NCI-H1105 (cell line): ENCODE measurements around the gene IPO13.

Experiments used
- DNase-seq: peaks from one replicate; lab custom pipeline; 2025; lab: John Stamatoyannopoulos, UW

IPO13 gene

DNA sequence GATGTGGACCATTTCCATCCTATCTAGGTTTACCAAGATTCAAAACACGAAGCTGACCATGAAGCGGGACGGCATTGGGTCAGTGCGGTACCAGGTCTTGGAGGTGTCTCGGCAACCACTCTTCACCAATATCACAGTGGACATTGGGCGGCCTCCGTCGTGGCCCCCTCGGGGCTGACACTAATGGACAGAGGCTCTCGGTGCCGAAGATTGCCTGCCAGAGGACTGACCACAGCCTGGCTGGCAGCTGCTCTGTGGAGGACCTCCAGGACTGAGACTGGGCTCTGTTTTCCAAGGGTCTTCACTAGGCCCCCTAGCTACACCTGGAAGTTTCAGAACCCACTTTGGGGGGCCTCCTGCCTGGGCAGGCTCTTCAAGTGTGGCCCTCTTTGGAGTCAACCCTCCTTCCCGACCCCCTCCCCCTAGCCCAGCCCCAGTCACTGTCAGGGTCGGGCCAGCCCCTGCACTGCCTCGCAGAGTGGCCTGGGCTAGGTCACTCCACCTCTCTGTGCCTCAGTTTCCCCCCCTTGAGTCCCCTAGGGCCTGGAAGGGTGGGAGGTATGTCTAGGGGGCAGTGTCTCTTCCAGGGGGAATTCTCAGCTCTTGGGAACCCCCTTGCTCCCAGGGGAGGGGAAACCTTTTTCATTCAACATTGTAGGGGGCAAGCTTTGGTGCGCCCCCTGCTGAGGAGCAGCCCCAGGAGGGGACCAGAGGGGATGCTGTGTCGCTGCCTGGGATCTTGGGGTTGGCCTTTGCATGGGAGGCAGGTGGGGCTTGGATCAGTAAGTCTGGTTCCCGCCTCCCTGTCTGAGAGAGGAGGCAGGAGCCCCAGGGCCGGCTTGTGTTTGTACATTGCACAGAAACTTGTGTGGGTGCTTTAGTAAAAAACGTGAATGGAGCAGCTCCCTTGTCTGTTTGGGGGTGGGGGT lies 43.8 kb downstream of the IPO13 start:
- DNase-seq, result no peak

DNA sequence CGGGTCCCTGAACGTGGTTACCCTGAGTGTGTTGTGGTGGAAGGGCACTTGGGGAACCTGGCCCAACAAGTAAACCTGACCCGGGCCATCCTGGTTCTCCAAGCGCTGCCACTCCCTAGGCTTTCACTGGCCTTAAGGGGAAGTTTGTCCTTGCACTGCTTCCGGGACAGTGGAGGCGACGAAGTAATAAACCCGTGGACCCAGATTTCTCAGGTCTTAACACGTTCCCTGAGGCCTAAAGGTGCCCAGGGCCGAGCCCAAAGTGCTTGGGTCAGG lies 44.4 kb downstream of the IPO13 start:
- DNase-seq, result no peak

DNA sequence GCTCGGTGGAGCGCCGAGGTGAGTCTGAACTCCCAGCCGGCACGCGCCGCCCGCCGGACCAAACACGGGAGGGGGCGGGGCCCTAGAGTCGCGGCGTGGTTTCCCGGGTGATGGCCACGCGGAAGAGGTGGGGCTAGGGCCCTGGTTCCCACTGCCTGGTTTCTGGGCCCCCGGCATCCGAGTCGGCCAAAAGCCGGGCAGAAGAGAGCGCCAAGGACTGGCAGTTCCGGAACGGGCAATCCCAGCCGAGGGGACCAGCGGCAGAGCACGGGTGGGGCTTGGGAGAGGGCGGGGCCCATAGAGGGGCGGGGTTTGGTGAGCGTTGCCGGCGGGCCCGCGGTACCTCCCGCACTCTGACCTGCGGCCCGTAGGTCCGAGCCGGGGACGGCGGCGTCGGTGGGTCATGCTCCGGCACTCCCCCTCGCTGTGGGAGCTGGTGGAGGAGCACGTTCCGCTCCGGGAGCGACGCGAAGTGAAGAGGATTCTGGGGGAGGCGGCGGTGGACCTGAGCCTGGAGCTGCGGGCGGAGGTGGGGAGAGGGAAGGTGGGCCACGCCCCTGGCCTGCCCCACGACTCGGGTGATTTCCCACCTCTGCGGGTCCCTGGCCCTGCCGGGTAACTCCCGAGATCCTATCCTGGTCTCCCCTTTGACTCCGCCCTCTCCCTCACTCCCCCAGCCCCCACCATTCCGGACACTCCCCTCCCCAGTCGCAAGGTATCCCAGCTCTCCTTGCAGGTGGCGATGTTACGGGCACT lies 44.9 kb downstream of the IPO13 start, which contains the start of gene CCDC24:
Gene CCDC24 (plus strand): TSS at position 124 of the 756 bp plus-strand sequence. CDS start 280 bp downstream, at position 404.
- peak; percentile 82 for DNase-seq

DNA sequence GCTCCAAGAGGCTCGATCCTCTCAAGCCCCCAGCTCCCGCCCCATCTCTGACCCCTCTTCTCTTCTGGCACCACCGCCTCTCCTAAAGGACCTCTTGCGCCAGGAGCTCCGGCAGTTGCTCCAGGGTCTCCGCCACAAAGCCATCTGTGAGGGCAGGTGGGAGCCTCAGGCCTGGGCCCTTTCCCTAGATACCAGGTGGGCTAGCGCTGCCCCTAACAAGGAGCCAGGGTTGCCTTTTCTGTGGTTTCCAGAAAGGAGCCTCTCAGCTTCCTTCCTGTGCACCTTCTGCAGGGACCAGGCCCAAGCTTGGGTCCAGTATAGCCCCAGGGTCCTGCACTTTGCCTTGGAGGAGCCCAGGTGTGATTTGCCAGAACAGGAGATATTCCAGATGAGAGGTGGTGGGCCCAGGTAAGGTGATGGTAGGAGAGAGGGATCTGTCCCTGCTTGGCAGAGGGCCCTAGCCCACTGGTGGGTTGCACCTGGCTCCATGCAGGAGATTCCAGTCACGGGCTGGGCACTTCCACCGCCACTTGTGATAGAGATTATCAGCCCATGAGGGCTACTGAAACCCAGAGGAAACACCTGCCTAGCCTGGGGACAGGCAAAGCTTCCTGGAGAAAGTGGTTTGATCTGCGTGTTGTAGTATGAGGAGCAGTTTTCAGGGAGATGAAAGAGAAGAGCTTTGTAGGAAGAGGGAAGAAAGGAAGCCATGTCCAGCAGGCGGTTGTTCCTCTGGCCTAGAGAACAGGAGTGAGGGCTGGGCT lies 45.7 kb downstream of the IPO13 start:
- DNase-seq, result no peak

DNA sequence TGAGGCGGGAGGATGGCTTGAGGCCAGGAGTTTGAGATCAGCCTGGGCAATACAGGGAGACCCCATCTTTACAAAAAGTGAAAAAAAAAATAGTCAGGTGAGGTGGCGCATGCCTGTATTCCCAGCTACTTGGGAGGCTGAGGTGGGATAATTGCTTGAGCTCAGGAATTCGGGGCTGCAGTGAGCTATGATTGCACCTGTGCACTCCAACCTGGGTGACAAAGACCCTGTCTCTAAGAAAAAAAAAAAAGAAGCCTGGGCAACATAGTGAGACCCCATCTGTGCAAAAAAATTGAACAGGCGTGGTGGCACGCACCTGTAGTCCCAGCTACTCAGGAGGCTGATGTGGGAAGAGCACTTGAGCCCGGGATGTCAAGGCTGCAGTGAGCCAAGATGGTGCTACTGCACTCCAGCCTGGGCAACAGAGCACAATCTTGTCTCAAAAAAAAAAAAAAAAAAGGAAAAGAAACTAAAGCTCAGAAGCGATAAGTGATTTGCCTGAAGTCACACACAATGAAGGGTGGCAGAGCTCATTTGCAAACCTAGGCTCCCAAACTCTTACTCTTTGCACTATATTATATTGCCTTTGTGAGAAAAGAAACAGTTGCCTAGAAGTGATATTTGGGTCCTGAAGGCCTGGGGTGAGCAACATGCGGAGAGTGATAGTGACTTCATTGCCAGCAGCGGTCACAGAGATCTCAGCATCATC lies 46.6 kb downstream of the IPO13 start:
- DNase-seq, result no peak

DNA sequence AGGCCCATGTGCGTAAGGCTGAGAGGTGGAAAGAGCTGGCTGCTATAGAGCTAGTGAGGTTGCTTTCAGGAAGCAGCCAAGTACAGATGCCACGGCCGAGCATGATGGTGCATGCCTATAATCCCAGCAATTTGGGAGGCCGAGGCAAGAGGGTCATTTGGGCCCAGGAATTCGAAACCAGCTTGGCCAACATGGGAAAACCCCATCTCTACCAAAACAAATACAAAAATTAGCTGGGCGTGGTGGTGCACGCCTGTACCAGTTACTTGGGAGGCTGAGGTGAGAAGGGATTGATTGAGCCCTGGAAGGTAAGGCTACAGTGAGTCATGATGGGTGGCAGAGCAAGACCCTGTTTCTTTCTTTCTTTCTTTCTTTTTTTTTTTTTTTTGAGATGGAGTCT lies 47.3 kb downstream of the IPO13 start:
- no peak for DNase-seq

DNA sequence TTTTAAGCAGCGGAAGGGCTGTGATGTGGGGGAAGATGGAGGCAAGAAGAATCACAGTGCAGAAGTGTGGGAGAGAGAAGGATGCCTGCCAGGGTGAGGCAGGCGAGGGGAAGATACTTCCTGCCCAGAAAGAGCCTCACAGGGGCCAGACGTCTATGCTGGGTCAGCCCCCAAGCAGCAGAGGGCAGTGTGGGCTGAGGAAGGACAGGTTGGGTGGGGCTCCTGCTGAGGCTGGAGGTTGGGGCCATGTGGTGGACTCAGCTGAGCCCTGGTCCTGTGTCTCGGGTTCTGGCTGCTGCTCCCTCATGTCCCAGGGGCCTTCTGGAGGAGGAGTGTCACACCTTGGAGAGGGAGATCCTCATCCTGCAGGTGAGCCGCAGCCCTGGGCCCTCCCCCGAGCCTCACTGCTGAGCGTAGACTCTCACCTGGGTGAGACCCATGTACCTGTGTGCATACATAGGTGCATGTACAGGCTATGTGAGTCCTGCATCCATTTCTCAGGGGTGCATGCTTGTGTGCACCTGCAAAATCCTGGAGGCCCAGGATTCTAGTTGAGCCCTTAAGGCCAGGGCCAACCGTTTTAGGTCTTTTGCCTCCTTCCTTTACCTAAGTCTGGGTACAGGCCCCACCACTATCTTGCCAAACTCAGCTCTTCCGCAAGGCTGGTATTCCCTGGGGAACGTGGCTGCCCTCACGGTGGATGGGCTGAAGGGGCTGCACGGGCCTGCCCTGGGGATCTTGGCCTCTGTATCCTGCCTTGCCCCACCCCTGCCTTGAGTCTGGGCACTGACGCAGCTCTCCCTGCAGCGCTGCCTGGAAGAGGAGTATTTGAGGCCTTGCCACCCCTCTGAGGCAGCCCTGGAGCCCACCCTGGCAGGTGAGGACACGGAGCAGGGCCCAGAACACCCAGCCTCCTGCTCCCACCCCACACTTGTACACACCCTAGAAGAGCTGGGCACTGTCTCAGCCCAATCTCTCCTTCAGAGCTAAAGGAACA lies 48.3 kb downstream of the IPO13 start:
- no peak for DNase-seq

DNA sequence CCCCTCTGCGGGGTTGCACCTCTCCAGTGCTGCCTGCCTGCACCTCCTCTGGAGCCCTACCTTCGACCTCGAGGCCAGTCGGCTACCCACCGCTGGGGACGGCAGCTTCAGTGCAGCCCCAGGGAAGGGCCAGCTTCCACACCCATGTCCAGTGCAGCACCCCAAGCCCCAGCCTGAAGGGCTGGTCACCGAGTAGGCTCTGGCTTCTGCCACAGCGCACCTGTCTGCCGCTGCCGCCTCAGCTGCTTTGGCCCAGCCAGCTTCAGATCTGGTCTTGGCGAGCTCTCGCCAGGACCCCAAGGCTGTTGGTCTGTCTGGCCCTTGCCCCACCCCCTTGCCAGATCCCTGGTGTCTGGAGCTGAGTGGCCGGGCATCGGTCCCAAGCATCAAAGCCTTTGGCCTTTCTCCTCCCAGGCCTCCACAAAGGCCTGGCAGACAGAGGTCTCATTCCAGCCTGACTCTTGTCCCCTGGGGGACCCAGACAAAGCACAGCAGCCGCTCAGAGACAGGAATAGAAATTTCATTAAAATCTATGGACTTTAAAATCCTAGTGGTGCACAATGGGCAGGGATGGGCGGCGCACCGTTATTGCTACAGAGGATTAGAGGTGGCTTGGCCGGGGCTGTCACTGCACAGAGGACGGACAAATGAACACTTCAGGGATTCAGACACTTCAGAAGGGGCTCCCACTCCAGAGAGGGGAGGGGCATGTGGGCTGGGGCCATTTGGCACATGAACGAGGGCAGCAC lies 49.4 kb downstream of the IPO13 start:
- no peak for DNase-seq

DNA sequence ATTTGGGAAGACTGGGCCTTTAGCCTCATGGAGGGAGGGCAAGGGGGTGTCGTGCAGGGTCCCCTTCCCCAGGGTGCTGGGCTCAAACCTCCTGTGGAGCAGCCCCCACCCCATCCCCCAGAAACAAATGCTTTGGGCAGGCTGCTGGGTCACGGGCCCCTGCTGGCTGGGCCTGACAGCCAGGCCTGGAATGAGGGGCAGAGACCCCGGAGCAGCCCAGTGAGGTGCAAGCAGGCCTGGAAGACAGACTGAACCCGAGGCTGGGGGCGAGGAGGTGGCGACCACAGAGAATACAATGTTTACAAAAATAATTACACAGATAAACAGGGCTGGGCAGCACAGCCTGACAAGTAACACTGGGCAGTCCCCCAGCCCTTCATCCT lies 50.0 kb downstream of the IPO13 start:
- no peak for DNase-seq

DNA sequence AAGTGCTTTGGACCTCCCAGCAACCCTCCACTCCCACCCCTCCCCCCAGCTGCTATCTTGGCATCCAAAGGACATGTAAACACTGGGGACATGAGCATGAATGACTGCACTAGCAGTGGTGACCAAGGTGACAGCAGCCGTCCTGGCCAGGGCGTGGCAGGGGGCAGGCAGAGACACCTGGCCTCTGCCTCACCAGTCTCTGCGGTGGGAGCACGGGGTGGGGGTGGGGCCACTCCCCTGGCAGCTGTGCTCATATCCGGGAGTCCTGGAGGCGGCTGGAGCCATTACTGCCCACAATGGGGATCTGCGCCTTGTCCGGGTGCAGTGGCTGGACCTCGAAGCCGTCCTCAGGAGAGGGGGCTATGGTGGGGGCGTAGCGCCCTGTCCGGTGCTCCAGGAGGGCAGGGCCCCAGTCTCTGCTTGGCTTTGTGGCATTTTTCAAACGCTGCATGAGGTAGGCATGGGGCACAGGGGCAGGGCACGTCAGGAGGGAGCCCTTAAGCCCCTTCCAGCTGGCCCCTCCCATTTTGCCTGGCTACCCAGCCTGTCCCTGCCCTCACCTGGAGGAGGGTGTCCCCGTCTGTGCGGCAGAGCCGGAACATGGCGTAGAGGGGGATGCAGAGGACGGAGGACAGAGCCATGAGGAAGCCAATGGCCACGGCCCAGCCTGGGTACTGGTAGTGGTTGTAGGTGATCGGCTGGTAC lies 50.7 kb downstream of the IPO13 start:
- no peak for DNase-seq

DNA sequence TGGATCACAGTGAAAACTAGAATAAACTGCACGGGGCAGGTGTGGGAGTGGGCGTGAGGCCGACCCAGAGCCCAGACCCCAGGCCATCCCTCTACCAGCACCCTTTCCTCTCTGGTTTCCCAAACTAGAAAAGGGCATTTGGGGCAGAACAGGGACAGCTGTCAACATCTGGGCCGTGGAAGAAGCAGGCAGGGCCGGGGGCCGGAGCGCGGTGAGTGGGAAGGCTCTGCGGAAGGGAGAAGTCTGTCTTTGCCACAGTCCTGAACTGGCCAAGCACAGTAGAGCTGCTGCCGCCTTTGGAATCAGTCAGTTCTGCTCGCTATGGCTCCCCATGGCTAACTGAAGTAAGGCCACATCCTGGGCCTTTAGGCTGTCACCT lies 51.2 kb downstream of the IPO13 start:
- DNase-seq, result no peak

DNA sequence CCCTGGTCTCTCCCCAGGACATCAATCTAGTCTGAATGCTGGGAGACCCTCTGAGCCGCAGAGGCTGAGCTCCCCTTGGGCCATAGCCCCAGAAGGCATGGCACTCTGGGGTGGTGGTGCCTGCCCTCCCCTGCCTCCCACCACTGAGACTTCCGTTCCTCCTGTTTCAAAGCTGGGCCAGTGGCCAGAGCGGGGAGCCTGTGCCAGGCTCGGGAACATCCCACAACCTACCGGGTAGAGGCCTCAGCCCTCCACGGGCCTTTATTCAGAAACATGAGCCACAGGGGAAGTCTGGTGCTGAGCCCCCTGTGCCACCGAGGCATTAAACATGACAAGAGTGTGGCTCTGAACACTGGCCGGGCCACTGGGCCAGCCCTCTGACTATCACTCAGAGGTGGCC lies 52.7 kb downstream of the IPO13 start:
- no peak for DNase-seq

DNA sequence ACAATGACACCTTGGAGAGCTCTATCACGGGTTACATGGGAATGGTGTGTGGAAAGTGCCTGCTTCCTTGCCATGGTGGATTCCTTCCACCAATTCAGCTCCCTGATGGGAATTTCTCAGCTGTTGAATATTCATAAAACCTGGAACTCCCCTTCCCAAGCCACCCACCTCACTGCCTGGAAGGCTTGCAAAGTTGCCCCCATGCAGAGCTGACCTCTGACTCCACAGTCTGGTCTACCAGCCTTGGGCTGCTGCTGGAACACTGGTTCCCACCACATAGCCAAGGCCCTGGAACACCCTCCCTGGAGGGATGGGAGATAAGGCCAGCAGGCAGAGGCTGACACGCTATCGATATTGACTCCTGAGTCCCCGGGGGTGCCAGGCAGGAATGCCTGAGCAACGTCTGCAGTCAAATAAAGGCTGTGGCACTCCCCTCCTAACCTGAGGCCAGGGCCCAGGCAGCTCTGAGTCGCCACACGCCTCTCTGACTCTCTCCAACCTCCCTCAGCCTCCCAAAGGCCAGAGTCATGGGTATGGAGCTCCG lies 53.4 kb downstream of the IPO13 start:
- DNase-seq, result no peak

DNA sequence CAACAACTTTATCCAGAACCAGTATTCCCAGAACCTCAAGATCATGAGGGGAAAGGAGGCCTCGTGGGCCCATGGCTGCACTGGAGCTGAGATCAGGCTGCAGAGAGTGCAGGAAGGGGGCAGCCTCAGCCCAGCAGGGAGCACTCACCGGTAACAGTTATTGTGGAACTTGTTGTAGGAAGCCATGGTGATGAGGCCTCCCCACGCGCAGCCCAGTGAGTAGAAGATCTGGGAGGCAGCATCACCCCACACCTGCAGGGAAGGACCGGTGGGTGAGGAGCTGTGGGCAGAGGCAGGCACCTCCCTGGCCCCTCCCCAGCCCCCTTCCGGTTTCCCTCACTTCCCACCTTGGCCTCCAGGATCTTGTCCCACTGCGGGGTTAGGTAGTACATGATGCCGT lies 55.4 kb downstream of the IPO13 start:
- no peak for DNase-seq

DNA sequence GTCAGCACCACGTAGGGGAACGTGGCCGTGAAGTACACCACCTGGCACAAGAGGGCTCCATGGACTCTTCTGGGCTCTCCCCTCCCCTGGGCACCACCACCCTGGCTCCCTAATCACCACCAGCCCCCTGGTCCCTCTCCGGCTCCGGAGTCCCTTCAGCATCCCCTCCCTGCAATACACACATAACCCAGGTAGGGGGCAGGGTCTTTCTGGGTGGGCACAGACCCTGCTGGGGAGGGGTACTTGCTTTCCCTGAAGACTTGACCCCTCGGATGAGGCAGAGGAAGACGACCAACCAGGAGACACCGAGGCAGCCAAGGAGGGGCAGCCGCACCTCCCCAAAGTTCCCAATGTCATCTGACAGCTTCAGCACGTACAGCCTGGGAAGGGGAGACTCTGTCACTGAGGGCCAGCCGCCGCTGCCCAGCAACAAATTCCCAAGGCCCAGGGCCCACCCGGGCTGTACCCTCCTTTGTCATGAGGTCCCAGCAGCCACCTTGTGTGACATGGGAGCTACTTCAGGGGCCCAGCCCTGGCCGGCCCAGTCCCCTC lies 55.9 kb downstream of the IPO13 start:
- no peak for DNase-seq

DNA sequence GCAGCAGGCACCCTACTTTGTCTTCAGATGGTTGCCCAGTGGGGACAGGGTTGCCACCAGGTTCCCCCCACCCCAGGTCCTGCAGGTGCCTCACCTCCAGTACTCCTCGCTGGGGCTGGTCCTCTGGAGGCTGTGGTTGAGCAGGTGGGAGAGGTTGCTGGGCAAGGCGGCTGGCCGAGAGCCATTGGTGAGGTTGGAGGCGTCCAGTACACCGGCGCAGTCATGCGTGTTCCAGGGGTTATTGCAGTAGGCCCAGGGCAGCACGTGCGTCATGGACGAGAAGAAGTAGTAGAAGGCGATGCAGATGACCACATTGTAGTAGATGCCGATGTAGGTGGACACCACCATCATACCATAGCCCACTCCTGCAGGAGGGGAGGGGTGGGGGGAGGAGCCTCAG lies 61.5 kb downstream of the IPO13 start:
- no peak for DNase-seq

DNA sequence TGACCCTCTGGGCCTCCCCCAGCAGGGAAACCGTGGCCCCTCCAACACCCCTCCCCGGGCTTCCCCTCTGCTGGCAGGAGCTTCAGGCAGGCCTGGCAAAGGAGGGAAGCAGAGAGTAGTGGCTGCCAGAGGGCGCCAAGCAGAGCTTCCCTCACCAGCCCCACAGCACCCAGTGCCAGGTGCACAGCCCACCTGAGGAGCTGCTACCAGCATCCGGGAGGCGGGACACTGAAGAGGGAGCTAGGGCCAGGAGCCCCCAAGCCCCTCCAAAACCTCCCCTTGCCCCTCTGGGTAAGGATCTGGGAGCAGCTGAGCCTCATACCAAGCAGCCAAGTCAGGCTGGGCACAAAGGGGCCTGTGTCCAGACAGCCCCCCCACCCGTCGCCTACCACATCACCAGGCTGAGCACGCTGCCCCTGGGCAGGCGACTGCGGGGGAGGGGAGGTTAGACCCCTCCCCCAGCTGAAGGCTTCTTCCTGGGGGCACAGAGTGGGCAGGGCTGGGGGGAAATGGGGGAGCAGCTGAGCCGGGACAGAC lies 64.3 kb downstream of the IPO13 start:
- no peak for DNase-seq

DNA sequence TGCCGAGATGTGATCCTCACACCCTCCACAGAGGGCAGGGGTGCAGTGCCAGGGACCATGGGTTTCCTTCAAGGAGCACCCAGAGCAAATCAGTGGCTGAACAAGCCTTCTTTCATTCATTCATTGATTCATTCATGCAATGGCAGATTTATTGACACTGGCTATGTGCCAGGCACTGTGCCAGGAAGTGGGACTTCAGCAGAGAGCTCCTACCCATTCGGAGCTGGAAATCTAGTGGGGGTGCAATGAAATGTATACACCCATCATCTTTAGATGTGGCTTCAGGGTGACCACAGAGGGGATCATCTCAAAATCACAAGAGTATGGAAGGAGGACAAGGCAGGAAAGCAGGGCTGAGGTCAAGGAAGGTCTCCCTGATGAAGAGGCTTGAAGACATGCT lies 65.7 kb downstream of the IPO13 start:
- no peak for DNase-seq
